ENCODE results near the gene MDN1.

DNA sequence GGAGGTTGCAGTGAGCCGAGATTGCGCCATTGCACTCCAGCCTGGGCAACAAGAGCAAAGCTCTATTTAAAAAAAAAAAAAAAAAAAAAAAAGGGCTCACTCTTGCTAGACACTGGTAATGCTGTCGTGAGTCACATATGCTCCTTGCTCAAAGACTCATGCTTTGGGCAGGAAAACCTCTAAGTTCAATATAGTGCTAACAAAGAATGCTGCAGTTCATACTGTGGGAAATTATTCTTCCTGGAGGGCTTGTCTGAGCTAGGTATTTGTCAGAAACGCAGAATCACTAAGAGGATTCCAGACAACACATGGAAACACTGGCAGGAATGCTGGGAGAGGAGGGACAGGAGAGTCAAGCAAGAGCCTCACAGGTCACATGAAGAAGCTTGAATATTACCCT is 178.8 kb downstream of the MDN1 start:
- TF ChIP-seq, protein P1, sequence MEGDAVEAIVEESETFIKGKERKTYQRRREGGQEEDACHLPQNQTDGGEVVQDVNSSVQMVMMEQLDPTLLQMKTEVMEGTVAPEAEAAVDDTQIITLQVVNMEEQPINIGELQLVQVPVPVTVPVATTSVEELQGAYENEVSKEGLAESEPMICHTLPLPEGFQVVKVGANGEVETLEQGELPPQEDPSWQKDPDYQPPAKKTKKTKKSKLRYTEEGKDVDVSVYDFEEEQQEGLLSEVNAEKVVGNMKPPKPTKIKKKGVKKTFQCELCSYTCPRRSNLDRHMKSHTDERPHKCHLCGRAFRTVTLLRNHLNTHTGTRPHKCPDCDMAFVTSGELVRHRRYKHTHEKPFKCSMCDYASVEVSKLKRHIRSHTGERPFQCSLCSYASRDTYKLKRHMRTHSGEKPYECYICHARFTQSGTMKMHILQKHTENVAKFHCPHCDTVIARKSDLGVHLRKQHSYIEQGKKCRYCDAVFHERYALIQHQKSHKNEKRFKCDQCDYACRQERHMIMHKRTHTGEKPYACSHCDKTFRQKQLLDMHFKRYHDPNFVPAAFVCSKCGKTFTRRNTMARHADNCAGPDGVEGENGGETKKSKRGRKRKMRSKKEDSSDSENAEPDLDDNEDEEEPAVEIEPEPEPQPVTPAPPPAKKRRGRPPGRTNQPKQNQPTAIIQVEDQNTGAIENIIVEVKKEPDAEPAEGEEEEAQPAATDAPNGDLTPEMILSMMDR (IDR thresholded peaks at IDR 0.05; ENCODE audit: low read length), result no peak
- TF ChIP-seq EZH2phosphoT487 (IDR thresholded peaks at IDR 0.05; ENCODE audit: low read length) (no peak), EZH2 (optimal IDR thresholded peaks at IDR 0.05; ENCODE audit: low read depth, low read length) (no peak)
